Testis (tissue), 3 donors: ENCODE data around the gene PDIA6. TPM values are rescaled to one million over a fixed set of nuclear protein-coding genes. Genes with fewer than 3 reads are reported as not detected.

Source experiments
- DNase-seq: peaks from one replicate; pipeline ENCODE4 v3.0.0-alpha.2; 2019
- H3K27ac ChIP-seq, 2 donors: fragments of 200-600 bp; sonication (generic); one replicate each; pipeline ENCODE4 v1.5.1; 2019
- H3K27me3 ChIP-seq: fragments of 200-600 bp; sonication (generic); one replicate; pipeline ENCODE4 v1.5.1; 2019
- H3K36me3 ChIP-seq: fragments of 200-600 bp; sonication (generic); one replicate; pipeline ENCODE4 v1.5.1; 2017; ENCODE audit warnings: low read depth; ENCODE audit errors: missing control alignments
- H3K4me1 ChIP-seq: fragments of 200-600 bp; sonication (generic); one replicate; pipeline ENCODE4 v1.5.1; 2019
- H3K4me3 ChIP-seq, 2 donors: fragments of 200-600 bp; sonication (generic); one replicate each; pipeline ENCODE4 v1.5.1; 2017 to 2019
- H3K9me3 ChIP-seq: fragments of 200-600 bp; sonication (generic); one replicate; pipeline ENCODE4 v1.5.1; 2017
- CTCF ChIP-seq, 3 experiments: fragments of 450-650 bp in 2 of 3; fragments of 200-600 bp in 1 of 3; sonication (generic) in 1 of 3; IDR thresholded peaks; one replicate each; pipeline ENCODE4 v1.5.1; 2016 to 2019; ENCODE audit warnings: antibody characterized with exemption in 3 of 3, mild to moderate bottlenecking in 2 of 3, moderate library complexity in 1 of 3
- POLR2A ChIP-seq: fragments of 450-650 bp; IDR thresholded peaks from one replicate; pipeline ENCODE4 v1.6.1; 2017; ENCODE audit warnings: antibody characterized with exemption, mild to moderate bottlenecking, moderate library complexity
- WGBS, 2 donors: methylation state at CpG; one replicate each; pipeline ENCODE4 v1.1.5; 2018; 5-methylcytosine and 5-hydroxymethylcytosine counted together
- intact Hi-C: fragments of 100-400 bp; cut with DNase I; formaldehyde crosslinking; loops from one replicate; pipeline ENCODE4 v1.15.1; 2023; ENCODE audit warnings: low total_unique reads
- polyA plus RNA-seq: library from polyadenylated mRNA; stranded (reverse); fragments of 350-450 nt; fragmentation: Illumina TruSeq; extraction: RNeasy Lipid Tissue Mini Kit (QIAGEN cat#74804); gene quantifications from one replicate; pipeline ENCODE4 v1.2.3, GENCODE V29; 2014; ENCODE audit warnings: low read depth, low replicate concordance; ENCODE audit not compliant: insufficient read depth
- total RNA-seq, 2 donors: library from RNA; depleted of rRNA; stranded (reverse); fragments of >200 nt; gene quantifications; one replicate each; pipeline ENCODE4 v1.2.3, GENCODE V29; 2016

Gene PDIA6
- total and polyA plus RNA-seq, 3 donors from 2014 or later, result 74.3 to 123 (median 78.4) TPM

GRCh38 chr2:10841547-10842219, 29.1 kb upstream of the PDIA6 start:
- Histone ChIP-seq H3K9me3 (no peaks in the 10 kb centered on the region), H3K27me3 (no peaks in the 10 kb centered on the region), H3K4me3 (no peak overlapping the region), H3K4me1 (no peaks in the 10 kb centered on the region), H3K27ac (no peak overlapping the region), H3K36me3 (no peaks in the 10 kb centered on the region)
- 47 to 58% methylated on average over 3 of the region's 3 CpGs for WGBS, 2 donors
- intact Hi-C loops, result no loop called here
- TF ChIP-seq CTCF (IDR thresholded peaks at IDR 0.05) (no peak), POLR2A (no peak)
- no peak for DNase-seq

- Histone ChIP-seq H3K4me3 (no peak overlapping the region), H3K27ac (no peak overlapping the region), H3K4me1 (no peaks in the 10 kb centered on the region), H3K36me3 (no peaks in the 10 kb centered on the region), H3K27me3 (no peaks in the 10 kb centered on the region), H3K9me3 (no peaks in the 10 kb centered on the region)
- DNase-seq, result no peak
- intact Hi-C loops, result no loop called here
- TF ChIP-seq CTCF (IDR thresholded peaks at IDR 0.05), result no peak
- TF ChIP-seq POLR2A, result no peak
- 52 to 59% methylated on average over 8 of the region's 8 CpGs for WGBS, 2 donors
Observed at GRCh38 chr2:10839813-10840212, 27.2 kb upstream of the PDIA6 start.

- Histone ChIP-seq H3K4me3 (no peak overlapping the region), H3K36me3 (no peaks in the 10 kb centered on the region), H3K4me1 (no peaks in the 10 kb centered on the region), H3K27ac (no peak overlapping the region), H3K27me3 (no peaks in the 10 kb centered on the region), H3K9me3 (no peaks in the 10 kb centered on the region)
- intact Hi-C loops, result no loop called here
- TF ChIP-seq POLR2A, result no peak
- no peak for TF ChIP-seq CTCF (IDR thresholded peaks at IDR 0.05)
- DNase-seq, result no peak
- 64 to 68% methylated on average over 3 of the region's 3 CpGs for WGBS, 2 donors
Observed at GRCh38 chr2:10838734-10839133, 26.1 kb upstream of the PDIA6 start.

GRCh38 chr2:10837298-10838266, 25.0 kb upstream of the PDIA6 start:
- no peaks in the 10 kb centered on the region for H3K9me3 ChIP-seq
- WGBS, 2 donors, result 73 to 80% methylated on average over 17 of the region's 17 CpGs
- H3K4me3 ChIP-seq, result no peak overlapping the region
- intact Hi-C loops, result no loop called here
- H3K27me3 ChIP-seq, result no peaks in the 10 kb centered on the region
- no peak for DNase-seq
- no peak overlapping the region for H3K27ac ChIP-seq
- H3K36me3 ChIP-seq, result no peaks in the 10 kb centered on the region
- no peak for TF ChIP-seq CTCF (IDR thresholded peaks at IDR 0.05)
- no peak for TF ChIP-seq POLR2A
- H3K4me1 ChIP-seq, result no peaks in the 10 kb centered on the region
